ENCODE measurements around the gene PGLYRP3.

- TF ChIP-seq CTCF (conservative IDR thresholded peaks at IDR 0.05; ENCODE audit: low read depth, low read length): peak; percentile 95
- TF ChIP-seq EZH2phosphoT487 (IDR thresholded peaks at IDR 0.05; ENCODE audit: borderline replicate concordance, low read length): no peak
- TF ChIP-seq EZH2 (IDR thresholded peaks at IDR 0.05; ENCODE audit: low read length, unreplicated experiment): no peak
These were observed 42.8 kb upstream of the PGLYRP3 start for GRCh38 chr1:153355445-153356071.

Data from PC-3 (cell line).